HG03039 (cell line): ENCODE measurements around the gene MYD88.

ENCODE experiments used
- ATAC-seq: cut with Tn5 transposase; IDR thresholded peaks from one replicate; pipeline ENCODE4 v1.9.1; 2021; ENCODE audit warnings: mild to moderate bottlenecking, moderate library complexity; ENCODE audit not compliant: unreplicated experiment

Gene MYD88

DNA sequence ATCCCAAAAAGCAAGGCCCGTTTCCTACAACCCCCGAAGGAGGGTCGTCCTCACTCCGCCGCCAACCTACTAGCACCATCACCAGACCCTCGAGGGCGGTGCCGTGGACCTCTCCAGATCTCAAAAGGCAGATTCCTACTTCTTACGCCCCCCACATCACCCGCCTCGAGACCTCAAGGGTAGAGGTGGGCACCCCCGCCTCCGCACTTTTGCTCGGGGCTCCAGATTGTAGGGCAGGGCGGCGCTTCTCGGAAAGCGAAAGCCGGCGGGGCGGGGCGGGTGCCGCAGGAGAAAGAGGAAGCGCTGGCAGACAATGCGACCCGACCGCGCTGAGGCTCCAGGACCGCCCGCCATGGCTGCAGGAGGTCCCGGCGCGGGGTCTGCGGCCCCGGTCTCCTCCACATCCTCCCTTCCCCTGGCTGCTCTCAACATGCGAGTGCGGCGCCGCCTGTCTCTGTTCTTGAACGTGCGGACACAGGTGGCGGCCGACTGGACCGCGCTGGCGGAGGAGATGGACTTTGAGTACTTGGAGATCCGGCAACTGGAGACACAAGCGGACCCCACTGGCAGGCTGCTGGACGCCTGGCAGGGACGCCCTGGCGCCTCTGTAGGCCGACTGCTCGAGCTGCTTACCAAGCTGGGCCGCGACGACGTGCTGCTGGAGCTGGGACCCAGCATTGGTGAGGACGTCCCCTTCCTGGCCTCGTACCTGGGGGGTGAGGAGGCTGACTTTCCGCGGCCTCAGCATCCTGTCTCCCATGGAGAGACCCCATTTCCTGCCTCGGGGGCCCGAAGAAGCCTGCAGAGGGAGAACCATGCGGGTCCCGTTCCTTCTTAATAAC lies at the start of gene MYD88:
Gene MYD88 (plus strand): TSS at position 313 of the 842 bp plus-strand sequence. CDS start 40 bp downstream, at position 353.
- ATAC-seq = peak; percentile 42

DNA sequence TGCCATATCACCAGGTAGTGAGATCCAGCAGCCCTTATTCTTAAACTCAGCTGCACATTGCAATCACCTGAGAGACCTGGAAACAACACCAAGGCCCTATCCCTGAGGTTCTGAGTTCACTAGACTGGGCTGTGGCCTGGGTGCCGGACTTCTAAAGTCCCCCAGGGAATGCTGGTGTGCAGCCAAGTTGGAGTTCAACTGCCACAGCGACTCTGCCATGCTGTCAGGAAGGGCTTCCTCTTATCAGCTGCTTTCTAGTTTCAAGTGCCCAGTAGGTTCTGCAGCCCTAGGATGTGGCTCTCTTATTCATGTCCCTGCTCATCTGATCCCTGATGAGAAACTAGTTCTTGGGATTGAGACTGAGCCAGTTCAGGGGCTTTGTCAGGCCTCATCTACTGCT lies 49.3 kb upstream of the MYD88 start:
- no peak for ATAC-seq

DNA sequence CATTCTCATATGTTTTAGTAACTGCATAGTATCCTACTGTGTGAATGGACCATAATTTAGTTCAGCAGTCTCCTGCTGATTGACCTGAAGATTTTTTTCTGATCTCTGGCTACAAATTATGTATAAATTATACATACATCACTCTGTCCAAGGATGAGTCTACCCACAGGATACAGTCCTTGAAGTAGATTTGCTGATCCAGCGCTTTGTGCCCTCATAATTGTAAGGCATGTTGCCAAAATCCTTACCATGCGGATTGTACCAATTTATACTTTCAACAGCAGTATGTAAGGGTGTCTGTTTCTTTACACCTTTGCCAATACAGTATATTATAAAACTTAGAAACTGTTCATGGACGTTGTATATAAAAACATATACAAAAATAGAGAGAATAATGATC lies 48.0 kb upstream of the MYD88 start:
- no peak for ATAC-seq

DNA sequence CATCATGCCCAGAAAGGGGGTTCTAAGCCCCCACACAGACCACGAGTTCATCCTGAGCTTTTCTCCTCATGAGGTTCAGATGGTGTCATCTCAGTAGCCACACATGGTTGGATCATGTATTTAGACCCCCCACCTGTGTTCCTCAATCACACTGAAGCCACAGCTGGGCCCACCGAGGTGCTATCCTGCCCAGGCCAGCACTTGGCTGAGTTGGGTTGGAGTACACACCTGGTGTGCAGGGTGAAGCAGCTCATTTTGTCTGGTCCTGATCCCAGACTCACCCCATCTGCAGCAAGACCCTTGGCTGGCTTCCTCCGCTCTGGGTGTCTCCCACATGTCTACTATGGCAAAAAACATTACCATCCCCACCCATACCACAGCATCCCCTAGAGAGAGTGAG lies 43.5 kb upstream of the MYD88 start:
- no peak for ATAC-seq

DNA sequence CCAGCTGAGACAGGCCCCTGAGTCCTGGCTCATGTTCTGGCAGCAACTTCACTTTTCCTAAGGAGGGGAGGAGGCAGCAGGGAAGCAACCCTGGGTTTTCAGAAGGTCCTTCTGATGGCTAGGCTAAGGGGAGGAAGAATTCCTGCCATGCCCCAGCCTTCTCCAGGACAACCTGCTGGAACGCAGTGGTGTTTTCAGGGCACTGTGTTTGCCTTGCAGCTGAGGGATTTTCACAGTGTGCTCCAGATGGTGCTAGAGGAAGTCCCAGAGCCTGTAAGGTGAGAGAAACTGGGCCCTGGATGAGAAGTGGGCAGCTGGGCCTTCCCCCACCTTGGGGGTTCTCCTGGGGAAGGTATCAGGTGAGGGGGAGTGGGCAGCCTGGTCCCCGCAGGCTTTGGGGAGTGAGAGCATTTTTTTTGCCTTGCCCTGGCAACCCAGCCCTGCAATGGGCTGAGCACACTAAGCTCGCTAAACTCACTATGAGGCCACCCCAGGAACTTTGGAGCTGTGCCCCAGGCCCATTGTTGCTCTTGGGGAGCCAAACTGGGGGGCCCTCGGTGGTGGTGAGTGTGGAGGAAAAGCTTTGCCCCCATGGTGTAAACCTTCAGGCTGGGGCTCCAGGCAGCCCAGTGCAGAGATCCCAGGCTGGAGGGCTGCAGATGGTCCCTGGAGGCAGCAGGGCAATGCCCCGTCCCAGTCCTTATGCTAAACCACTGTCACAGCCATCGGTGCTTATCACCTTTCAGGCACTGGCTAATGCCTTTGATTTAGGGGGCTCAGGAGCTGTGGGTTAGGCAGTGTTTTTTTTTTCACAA lies 42.6 kb upstream of the MYD88 start:
- ATAC-seq = no peak

DNA sequence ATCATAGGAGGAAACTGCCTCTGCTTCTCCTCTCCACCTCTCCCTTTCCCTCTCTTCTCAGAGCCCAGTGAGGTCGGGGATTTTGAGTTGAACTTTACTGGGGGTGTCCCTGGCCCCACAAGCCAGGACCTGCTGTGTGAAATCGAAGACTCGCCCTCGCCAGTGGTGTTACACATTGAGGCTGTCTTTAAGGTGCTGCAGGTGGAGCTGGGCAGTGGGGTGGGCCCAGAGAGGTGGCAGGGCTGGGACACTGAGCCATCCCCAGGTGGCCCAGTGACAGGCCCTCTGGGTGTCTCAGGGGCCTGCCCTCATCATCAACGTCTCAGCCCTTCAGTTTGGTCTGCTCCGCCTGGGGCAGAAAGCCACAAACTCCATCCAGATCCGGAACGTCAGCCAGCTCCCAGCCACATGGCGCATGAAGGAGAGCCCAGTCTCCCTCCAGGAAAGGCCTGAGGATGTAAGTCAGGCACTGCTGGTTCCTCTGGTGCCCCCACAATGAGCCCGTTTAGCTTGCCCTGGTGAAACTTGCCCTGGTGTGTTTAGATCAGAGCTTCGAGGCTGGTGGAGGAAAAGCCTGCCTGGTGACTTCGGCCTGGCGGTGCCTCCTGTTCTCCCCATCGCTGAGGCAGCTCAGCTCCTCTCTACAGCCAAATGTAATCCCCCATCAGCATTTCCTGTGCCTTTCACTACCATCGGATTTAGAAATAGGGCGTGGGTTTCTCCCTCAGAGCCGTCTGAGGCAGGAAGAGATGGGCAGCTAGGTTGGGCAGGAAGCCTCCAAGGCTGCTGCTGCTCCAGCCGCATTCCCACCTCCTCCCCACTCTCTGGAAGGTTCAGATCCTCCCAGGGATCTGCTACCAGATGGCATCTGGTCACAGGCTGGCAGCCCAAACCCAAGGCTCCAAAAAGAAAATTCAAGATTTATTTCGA lies 40.8 kb upstream of the MYD88 start:
- no peak for ATAC-seq

DNA sequence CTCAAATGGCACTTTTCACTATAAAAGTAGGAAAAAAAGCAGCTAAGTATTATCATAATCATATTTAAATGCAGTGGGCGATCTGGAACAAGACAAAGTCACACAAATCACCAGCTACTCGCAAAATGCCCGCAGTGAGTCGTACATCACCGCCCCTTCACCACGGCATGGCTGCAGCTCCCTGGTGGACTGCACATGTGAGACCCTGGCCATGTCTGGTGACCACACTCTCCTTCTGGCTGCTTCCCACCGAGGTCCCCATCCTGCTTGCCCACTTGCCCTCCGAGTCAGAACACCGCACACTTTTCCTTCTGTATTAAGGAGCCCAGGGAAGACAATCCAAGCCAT lies 40.1 kb upstream of the MYD88 start:
- no peak for ATAC-seq

DNA sequence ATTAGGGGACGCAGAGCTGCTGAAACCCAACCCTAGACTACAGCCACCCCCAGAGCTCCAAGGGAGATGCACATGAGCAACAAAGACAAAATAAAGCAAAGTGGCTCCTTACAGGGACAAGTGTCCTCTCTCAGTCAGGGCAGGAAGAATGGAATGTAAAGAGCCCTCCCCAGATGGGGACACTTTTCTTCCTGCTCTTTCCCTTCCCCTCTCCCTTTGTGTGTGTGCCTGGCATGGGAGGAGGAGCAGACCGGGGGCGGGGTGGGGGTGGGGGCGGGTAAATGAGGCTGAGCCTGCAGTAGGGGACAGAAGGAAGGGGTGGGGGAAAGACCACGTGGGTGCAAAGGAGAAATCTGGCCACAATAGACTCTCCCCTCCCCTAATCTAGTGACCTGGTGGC lies 38.9 kb upstream of the MYD88 start:
- no peak for ATAC-seq

DNA sequence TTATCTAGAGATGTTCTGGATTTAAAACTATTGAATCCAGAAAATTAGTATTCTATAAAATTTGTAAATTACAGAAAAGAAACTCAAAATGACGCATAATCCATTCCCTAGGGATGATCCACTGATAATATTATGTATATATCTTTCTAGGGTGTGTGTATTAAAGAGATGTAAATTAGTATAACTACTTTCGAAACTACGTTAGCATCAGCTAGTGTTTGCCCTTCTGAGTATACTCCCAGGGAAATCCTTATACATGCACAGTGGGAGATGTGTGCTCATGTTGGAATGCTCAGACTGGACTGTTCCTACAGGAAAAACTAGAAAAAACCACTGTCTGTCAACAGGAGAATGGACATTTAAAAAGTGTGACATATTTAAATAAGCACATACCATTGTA lies 38.0 kb upstream of the MYD88 start:
- ATAC-seq = no peak

DNA sequence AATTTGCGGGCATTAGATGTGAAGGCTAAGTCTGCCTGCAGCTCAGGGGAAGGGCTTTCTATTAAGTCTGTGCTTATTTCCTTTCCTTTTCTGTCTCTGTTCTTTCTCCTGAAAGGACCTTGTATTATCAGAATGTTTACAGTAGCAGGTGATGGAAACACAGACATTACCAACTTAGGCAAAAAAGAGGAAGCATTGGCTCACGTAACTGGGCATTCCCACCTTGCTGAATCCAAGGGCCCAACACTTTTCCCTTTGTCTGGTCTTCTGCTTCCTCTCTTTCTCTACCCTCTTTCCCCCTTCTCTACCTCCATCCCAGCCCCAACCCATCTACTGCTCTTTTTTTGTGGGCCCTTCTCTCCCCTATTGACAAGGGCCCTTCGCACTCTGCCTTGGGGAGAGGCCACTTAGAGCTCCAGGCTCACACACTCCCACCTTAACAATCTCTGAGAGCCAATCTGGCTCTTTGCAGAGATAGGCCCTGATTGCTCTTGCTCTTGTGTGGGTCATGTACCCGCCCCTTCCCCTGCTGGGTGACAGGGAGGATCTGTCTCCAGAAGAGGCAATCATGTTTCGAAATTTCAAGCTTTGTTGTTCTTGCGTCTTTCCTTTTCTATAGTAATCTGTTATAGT lies 36.5 kb upstream of the MYD88 start:
- ATAC-seq = no peak

DNA sequence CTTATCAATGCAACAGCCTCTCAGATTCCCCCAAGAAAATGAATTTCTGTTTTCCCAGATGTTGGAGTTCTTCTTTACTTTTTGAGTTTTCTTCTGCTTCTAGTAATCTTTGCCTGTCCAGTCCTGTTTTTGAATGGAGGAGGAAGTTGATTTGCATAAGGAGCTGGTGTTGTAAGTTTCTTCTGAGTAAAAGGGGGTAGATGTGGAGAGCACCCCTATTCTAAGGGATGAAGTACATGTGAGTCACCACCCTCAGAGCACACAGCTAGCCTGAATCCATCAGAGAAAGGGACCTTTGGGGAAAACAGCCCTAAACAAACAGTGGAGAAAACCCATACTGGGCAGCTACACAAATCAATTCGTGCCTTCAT lies 36.0 kb upstream of the MYD88 start:
- no peak for ATAC-seq

DNA sequence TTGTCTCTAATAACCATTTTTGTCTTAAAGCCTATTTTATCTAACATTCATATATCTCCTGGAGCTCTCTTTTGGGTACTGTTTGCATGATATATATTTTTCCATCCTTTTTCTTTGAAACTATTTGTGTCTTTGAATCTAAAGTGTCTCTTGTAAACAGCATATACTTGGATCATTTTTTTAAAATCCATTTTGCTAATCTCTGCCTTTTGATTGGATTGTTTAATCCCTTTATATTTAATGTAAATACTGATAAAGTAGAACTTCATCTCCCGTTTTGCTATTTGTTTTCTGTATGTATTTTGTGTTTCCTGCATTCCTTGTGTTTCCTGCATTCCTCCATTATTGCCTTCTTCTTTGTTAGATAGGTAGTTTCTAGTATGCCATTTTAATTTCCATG lies 32.9 kb upstream of the MYD88 start:
- ATAC-seq = no peak

DNA sequence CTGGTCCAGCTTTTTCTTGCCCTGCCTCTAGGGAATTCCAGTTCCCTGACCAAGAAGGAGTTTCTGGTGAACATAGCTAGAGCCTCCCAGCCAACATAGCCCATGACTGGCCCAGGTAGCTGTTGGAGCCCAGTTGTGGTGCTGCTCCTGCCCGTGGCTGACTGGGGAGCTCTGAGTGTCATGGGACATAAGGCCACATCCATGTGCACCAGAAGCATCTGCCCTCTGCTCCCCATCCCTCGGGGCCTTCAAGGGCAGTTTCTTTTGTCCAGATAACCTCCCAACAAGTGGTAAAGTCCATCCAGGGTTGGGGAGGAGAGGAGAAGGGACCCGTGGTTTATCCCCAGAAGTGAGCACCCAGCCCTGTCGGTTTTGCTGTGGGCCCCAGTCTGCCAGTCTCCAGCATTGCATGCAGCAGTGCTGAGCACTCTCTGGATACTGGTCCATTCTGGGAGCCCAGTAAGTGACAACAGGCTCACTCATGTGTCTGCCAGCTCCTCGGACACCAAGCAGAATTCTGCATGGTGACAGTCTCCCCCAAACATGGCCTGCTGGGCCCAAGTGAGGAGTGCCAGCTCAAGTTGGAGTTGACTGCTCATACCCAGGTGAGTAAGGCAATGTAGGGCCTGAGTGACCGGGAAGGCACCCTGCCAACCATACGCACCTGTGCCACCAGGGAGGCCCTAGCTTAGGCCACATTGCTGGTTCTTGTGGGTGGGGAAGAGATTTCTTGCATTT lies 30.4 kb upstream of the MYD88 start:
- ATAC-seq = no peak

DNA sequence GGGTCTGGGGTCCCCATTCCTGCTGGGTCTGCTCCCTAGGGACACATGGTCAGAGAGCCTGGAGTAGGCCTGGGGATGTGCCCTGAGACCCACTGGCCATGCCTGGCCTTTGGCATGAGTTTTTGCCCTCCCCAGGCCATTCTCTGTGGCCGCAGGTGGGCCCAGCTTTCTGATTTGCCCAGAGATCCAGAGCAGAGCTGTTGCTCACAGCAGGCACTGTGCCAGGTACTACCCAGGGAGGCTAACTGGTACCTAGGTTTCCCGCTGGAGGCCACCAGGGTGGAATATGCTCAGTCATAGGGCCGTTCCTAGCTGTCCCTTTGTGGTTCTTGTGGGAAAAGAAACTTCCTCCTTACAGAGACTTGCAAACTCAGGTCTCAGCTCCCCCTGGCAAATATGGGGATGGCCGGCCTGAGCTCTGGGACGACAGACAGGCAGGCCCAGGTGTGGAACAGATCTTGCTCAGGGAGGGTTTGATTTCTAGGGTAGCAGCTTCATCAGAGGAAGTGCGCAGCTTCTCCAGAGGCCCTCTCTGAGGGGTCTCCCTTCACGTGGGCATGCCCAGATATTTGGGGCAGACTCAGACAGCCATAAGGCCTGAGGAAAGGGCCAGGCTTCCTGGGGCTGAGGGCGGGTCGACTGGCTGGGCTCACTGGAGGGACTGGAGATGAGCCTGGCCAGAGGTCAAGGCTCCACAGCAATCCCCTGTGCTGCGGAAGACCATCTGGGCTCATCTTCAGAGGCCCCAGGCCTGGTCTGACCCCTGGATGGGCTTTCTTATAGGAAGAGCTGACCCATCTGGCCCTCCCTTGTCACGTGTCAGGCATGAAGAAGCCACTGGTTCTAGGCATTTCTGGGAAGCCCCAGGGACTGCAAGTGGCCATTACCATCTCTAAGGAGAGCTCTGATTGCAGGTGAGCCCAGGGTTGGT lies 29.5 kb upstream of the MYD88 start:
- ATAC-seq = no peak

DNA sequence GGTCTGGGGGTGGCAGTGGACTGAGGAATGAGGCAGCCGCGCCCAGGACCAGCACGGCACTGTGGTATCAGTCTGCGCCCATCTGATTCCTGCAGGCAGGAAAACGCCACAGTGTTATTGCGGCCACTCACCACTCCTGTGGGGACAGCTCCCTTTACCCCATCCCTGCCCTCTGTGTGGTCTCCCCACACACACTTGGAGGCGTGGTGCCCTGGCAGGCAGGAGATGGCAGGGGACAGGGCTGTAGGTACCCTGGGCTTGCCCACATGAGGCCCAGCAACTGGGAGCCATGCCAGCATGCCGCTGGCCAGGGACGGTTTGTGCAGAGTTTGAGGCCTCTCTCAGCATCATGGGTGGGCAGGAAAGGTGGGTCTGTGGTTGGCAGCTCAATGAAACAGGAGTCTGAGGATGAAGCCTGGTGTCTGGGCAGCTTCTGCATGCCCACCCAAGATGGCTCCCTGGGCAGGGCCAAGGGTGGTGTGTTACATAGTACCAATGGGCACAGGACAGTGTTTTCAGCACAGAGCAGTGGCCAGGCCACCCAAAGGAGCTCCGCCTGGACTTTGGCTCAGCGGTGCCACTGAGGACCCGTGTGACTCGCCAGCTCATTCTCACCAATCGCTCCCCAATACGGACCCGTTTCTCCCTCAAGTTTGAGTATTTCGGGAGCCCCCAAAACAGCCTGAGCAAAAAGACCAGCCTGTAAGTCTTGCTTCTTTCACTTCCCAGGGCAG lies 28.7 kb upstream of the MYD88 start:
- no peak for ATAC-seq

DNA sequence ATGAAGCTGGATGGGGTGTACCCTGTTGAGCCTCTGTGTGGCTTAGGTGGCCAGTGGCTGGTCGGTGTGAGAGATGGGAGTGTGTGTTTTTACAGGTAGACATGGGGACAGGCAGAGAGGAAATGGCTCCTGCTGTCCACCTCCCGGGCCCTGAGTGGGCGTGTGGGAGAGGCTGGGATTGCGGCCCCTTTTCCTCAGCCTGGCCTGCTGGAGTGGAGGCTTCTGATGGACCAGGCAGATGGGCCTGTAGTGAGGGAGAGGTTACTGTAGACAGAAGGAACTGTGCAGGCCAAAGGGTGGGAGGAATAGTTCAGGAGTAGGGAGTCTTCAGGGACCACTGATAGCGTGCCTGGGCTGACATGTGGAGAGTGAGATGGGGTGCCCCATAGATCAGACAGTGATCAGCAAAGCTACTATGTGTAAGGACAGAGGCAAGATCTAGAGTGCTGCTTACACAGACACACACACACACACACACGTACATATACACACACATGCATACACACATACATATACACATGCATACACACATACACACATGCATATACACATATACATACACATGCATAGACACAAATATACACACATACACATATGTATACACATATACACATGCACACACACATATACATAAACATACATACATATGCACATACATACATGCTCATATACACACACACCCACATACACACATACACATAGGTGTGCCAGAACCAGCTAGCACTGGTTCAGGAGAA lies 28.0 kb upstream of the MYD88 start:
- ATAC-seq = no peak

DNA sequence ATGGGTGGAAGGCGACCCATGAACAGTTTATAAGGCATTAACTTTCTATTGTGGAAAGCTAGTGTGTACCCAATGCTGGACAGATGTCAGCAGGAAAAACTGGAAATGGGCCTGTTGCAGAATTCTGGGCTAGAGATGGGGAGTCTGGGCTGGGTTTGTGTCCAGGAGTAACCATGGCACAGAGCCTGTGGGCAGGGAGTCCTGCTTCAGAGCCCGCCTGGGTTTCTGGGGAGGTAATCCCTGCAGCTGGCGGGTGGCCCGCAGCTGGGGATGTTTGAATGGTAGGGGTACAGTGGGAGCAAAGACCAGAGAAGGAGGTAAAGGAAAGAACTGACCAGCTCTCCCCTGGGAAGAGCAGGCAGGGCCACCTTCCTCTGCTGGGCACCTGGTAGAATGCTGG lies 27.3 kb upstream of the MYD88 start:
- no peak for ATAC-seq
